ENCODE results near the gene GPSM3.

The GPSM3 gene

GRCh38 chr6:32188381-32189068 is 3.9 kb downstream of the GPSM3 start:
- in situ Hi-C loops (cut with HindIII; ENCODE audit: low sequenced_read_pairs), result loop anchor here (10.0 kb wide), 1 partner anchor 74 kb away; no protein-coding TSS in a partner anchor

DNA sequence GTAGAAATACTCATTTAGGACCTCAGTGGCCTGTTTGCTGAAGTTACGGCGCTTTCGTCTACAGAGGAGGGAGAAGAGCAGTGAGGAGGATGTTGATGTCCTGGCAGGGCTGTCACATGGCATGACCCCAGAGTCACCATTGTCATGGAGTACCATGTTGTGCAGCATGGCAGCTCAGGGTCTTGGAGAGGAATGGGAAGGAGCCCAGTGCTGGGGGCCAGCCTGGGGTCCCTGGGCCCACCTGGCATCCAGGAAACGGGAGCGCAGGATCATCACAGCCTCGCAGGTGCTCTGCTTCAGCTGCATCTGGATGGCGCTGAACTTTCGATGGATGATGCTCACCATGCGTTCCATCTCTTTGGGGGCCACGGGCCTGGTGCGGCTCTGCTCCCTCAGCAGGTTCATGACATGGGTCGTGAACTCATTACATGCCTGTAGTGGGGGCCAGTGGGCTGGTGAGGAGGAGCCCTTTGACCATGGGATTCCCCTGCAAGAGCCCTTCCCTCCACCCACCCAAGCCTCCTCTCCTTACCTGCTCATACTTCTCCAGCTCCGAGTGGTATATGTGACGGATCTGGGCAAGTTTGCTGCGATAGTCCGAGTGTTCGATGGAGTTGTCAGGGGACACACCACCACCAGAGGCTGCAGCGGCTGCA is 4.6 kb downstream of the GPSM3 start:
- in situ Hi-C loops (cut with HindIII; ENCODE audit: low sequenced_read_pairs), result loop anchor here (10.0 kb wide), 1 partner anchor 73 kb away; no protein-coding TSS in a partner anchor

- in situ Hi-C loops (cut with HindIII; ENCODE audit: low sequenced_read_pairs), result loop anchor here (10.0 kb wide), 1 partner anchor 72 kb away; no protein-coding TSS in a partner anchor
These were observed 5.3 kb downstream of the GPSM3 start for GRCh38 chr6:32187009-32187709.

DNA sequence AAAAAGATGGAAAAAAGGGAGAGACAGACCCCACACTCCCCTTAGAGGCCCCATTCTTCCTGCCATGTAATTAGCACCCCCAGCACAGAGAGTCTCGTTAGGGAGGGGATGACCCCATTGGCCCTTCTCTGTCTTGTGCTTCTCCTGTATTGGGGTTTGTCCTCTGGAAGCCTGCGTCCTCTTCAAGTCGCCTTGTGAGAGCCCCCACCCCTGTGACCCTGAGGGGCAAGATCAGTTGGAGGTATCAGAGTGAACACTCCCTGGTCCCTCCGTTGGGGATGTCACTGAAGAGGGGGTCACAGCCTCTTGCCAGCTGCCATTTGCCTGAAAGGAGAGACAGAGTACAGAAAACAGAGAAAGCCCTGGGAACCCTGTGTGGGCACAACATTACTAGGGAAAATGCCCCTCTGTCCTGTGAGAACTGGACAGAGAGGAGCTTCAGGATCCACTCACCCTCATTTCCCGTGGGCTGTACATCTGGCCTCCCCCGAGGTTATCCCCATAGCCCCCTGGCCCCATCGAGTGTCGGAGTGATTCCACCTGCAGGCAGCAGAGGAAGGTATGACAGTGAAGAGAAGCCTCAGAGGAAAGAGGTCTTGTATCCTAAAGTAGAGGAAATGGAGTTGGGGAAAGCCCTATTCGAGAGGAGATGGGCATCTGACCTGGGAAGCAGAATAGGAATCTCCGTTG is 6.1 kb downstream of the GPSM3 start:
- in situ Hi-C loops (cut with HindIII; ENCODE audit: low sequenced_read_pairs), result loop anchor here (10.0 kb wide), 1 partner anchor 71 kb away; no protein-coding TSS in a partner anchor

DNA sequence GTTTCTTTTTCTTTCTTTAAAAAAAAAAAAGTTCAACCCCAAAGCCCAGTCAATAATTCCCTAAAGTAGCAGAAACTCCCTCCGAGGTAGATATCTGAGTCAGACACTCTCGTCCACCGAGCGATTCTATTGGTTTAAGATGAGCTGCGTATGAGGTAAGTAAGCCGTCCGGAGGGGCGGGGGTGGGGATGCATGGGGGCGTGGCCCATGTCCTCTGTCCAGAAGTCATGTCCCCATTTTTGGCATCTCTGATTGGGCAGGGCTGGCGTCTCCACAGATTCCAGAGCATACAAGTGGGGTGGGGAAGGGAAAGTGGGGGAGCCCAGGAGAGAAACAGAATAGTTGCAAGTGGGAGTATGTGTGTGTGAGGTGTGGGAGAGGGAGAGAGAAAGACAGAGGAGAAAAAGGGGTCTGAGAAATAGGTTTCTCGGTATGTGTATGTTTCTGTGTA is 6.7 kb downstream of the GPSM3 start:
- in situ Hi-C loops (cut with HindIII; ENCODE audit: low sequenced_read_pairs), result loop anchor here (10.0 kb wide), 1 partner anchor 71 kb away; no protein-coding TSS in a partner anchor

DNA sequence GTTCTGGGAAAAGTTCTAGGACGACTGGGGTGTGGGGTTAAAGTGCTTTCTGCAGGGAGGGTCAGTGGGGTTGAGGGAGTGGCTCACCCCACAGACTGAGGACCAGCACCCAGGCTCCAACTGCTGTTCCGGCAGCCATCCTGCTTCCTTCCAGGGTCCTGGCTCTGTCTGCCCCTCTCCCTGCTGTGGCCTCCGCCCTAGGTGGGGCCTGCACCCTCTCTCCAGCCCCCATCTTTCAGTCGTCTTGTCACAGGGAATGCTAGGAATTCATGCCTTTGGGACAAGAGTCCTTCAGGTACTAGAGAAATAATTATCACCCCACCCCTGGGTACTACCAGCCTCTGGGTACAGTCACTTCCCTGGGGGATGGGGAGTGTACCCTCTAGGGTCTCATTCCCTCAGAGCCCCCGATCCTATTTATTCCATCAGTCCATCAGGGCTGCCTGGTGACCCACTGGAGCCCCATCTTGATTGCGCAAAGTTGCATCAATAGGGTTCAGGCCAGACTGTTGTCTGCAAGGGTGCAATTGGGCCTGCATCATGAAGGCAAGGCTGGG is 8.3 kb downstream of the GPSM3 start, which contains the start of gene AGER:
Gene AGER (minus strand): TSS at position 170 of the 557 bp plus-strand sequence. CDS start 31 bp downstream, at position 139.
- in situ Hi-C loops (cut with HindIII; ENCODE audit: low sequenced_read_pairs), result loop anchor here (10.0 kb wide), 1 partner anchor 69 kb away; no protein-coding TSS in a partner anchor

GRCh38 chr6:32183483-32184083 is 8.9 kb downstream of the GPSM3 start:
- in situ Hi-C loops (cut with HindIII; ENCODE audit: low sequenced_read_pairs), result loop anchor here (10.0 kb wide), 1 partner anchor 69 kb away; no protein-coding TSS in a partner anchor

DNA sequence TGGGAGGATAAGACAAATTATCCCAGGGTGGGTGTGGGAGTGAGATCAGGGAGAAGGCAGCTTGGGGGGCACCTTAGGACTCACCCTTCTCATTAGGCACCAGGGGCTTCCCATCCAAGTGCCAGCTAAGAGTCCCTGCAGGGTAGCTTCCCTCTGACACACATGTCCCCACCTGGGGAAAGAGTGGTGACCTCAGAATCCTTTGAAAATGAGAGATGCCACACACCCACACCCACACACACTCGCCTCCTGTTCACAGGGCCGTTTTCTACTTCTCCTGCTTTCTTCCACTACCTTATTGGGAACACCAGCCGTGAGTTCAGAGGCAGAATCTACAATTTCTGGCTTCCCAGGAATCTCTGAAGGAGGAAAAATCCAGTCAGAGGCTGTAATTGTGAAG is 9.4 kb downstream of the GPSM3 start:
- in situ Hi-C loops (cut with HindIII; ENCODE audit: low sequenced_read_pairs), result loop anchor here (10.0 kb wide), 1 partner anchor 68 kb away; no protein-coding TSS in a partner anchor

GRCh38 chr6:32182555-32182981 is 9.9 kb downstream of the GPSM3 start:
- in situ Hi-C loops (cut with HindIII; ENCODE audit: low sequenced_read_pairs), result loop anchor here (10.0 kb wide), 1 partner anchor 68 kb away; no protein-coding TSS in a partner anchor

DNA sequence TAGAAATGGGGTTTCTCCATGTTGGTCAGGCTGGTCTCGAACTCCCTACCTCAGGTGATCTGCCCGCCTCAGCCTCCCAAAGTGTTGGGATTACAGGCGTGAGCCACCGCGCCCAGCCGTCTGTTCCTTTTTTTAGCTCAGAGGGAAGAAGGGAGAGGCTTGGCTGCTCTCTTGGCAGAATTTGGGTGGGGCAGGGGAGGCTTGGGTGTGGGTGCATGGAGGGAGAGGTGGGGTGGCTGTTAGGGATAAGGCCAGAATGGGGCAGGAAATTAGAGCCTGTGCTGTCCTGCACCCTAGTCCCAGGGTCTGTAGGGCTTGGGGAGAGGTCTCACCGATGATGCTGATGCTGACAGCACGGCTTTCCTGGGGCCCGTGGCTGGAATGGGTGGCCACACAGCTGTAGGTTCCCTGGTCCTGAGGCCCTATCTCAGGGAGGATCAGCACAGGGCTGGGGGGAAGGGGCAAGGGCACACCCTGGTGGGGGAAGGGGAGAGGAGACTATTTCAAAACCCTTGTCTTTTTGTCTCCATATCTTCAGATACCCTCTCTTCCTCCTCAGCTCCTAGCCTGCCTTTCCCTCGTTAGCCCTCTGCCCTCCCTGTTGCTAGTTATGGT is 10.4 kb downstream of the GPSM3 start:
- in situ Hi-C loops (cut with HindIII; ENCODE audit: low sequenced_read_pairs), result loop anchor here (10.0 kb wide), 1 partner anchor 67 kb away; no protein-coding TSS in a partner anchor

DNA sequence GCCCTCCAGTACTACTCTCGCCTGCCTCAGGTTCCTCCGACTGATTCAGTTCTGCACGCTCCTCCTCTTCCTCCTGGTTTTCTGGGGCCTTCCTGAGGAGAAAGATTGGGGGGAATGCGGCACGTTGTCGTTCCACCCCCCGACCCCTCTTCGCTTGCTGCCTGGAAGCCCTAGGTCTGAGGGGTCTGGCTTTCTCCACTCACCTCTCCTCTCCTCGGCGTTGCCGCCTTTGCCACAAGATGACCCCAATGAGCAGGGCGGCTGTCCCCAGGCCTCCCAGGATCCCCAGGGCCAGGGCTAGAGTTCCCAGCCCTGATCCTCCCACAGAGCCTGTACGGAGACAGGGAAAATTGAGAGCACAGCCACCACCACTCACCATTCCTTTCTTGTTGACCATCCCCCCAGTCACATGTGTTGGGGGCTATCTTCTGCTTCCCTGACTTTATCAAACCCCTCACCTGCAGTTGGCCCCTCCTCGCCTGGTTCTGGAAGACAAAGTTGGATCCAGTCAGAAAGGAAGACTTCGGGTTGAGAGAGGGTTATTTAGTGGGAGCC is 11.2 kb downstream of the GPSM3 start:
- in situ Hi-C loops (cut with HindIII; ENCODE audit: low sequenced_read_pairs), result loop anchor here (10.0 kb wide), 1 partner anchor 66 kb away; no protein-coding TSS in a partner anchor

DNA sequence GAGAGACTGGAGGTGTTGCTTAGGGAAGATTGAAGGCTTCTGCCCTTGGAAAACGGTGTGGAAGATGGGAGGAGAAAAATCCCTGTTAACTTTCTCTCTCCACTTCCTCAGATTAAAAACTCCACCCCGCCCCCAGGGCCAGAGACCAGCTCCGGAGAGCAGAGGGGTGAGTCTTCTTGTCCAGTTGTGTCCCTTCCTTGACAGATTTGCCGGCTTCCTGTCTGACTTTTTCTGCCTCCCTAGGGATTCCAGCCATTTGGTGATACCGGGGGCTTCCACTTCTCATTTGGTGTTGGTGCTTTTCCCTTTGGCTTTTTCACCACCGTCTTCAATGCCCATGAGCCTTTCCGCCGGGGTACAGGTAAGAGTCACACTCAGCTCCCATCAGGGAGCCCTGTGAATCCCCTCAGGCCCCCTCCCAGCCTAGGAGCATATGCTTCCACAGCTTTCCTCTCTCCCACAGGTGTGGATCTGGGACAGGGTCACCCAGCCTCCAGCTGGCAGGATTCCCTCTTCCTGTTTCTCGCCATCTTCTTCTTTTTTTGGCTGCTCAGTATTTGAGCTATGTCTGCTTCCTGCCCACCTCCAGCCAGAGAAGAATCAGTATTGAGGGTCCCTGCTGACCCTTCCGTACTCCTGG is 12.6 kb downstream of the GPSM3 start:
- in situ Hi-C loops (cut with HindIII; ENCODE audit: low sequenced_read_pairs), result loop anchor here (10.0 kb wide), 1 partner anchor 65 kb away; no protein-coding TSS in a partner anchor

DNA sequence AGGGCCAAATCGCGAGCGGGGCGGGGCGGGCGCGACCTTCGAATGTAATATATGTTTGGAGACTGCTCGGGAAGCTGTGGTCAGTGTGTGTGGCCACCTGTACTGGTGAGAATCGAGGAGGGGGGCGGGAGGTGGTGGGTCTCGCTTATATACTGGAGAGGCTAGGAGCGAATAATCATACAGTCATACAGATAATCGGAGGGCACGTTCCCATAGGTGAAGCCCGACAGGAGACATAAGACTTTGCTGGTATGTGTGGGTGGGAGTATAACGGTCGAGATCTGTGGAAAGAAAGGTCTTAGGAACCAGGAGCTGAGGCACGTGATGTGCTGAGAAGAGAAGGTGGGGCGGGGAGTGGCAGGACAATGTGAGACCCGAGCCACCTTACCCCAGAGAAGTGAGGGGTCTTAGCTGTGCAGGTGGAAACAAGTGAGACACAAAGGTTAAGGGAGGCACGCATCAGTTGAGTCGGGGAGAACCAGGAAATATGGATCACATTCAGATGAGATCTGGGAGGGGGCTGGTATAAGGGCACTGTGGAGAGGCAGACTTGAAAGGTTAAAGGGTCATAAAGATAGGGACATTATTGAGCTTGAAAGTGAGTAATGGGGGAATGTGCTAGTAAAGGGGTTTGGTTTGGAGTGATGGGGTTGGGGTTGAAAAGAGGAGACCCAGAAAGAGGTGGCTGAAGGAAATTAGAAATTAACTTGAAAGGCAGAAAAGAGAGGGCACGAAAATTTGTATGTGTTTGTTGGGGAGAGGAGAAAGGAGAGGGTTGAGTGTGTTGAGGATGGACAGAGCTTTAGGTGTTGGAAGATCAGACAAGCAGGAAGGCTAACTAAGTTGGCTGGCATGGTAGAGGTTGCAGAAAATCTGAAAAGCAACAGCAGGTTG is 13.6 kb downstream of the GPSM3 start:
- in situ Hi-C loops (cut with HindIII; ENCODE audit: low sequenced_read_pairs), result no loop called here

GRCh38 chr6:32177788-32178546 is 14.5 kb downstream of the GPSM3 start, which contains the start of gene RNF5:
Gene RNF5, plus strand, starts transcription at chr6:32178405. Its CDS starts 107 bp downstream, at chr6:32178512.
- in situ Hi-C loops (cut with HindIII; ENCODE audit: low sequenced_read_pairs), result no loop called here

DNA sequence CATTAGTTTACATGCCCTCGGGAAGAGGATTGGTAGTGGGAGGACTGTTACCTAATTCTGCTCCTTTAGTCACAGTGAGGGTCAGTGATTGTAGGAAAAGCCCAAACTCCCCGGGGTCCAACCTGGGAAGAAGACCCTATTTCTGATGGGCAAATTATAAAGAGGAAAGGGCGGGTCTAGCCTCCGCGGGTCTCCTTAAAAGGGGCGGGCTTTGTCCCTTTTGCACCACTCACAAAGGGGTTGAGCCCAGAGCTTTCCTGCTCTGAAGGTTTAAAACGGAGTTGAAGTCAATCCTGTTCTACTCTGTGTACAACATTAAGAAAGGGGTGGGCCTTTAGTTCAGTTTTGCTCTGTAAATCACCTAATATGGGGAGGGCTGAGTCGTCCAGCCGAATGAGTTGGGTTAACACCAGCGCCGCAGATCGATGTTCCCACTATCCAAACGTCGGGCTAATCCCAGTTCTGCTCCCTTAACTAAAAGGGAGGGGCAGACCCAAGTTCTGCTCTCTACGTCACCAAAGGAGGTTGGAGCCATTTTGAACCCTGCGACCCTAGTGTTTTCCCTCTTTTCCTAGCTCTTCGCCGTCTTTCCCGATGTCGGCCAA is 15.2 kb downstream of the GPSM3 start:
- in situ Hi-C loops (cut with HindIII; ENCODE audit: low sequenced_read_pairs), result no loop called here

Measured in endothelial cell of hepatic sinusoid (primary cell).